Dendritic cell treated with granulocyte-macrophage colony-stimulating factor and Interleukin-4, amounts not matched to agents 40 ng/mL and 50 ng/mL, for 4 days (primary cell): ENCODE data around the gene DPPA4.
"Not testable (repeated sequence)": the region's sequence is repeated elsewhere in the genome, so short reads cannot be mapped to it uniquely, and the experiment has no call there.

ENCODE experiments used
- H3K27ac Mint-ChIP-seq: one replicate; pipeline ENCODE4 v1.8.0; 2022; ENCODE audit warnings: mild to moderate bottlenecking, mixed read lengths
- H3K27me3 Mint-ChIP-seq: one replicate; pipeline ENCODE4 v1.8.0; 2022; ENCODE audit warnings: mild to moderate bottlenecking, mixed read lengths
- H3K36me3 Mint-ChIP-seq: one replicate; pipeline ENCODE4 v1.8.0; 2022; ENCODE audit warnings: low read depth, mixed read lengths
- H3K4me1 Mint-ChIP-seq: one replicate; pipeline ENCODE4 v1.8.0; 2022; ENCODE audit warnings: low read depth, mixed read lengths
- H3K4me3 Mint-ChIP-seq: one replicate; pipeline ENCODE4 v1.8.0; 2022; ENCODE audit warnings: mild to moderate bottlenecking, moderate library complexity, mixed read lengths
- H3K9me3 Mint-ChIP-seq: one replicate; pipeline ENCODE4 v1.8.0; 2022; ENCODE audit warnings: mixed read lengths
- intact Hi-C: fragments of 100-400 bp; cut with micrococcal nuclease; formaldehyde crosslinking; loops from one replicate; pipeline ENCODE4 v1.15.0; 2022

The DPPA4 gene, protein sequence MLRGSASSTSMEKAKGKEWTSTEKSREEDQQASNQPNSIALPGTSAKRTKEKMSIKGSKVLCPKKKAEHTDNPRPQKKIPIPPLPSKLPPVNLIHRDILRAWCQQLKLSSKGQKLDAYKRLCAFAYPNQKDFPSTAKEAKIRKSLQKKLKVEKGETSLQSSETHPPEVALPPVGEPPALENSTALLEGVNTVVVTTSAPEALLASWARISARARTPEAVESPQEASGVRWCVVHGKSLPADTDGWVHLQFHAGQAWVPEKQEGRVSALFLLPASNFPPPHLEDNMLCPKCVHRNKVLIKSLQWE

DNA sequence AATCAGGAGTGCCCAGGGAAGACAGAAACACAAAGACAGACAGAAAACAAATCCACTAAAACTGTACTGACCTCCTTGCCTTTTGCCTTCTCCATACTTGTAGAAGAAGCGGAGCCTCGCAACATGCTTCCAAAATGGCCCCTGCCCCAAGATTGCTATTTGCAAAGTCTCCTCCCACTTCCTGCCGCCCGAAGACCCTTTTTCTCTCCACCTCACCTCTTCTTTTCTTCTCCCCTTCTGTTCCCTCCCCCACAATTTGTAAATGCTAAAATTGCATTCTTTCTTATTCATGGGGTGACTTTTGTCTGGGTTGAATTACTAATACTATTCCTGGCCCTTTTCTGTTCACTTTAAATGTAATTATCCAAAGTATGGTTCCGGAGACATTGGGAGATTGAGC lies at the start of gene DPPA4:
Gene DPPA4, minus strand, starts transcription at position 154 of the 400 bp plus-strand sequence. Its CDS starts 29 bp downstream, at position 125.
- Mint-ChIP-seq H3K27me3 (peaks cover 31% of the 10 kb centered on the region), H3K4me1 (peaks cover 19% of the 10 kb centered on the region), H3K9me3 (no peaks in the 10 kb centered on the region), H3K27ac (peak within 1 kb of the TSS; percentile 44), H3K36me3 (peaks cover 6% of the 10 kb centered on the region), H3K4me3 (peak within 1 kb of the TSS; percentile 82)
- intact Hi-C loops, result no loop called here

DNA sequence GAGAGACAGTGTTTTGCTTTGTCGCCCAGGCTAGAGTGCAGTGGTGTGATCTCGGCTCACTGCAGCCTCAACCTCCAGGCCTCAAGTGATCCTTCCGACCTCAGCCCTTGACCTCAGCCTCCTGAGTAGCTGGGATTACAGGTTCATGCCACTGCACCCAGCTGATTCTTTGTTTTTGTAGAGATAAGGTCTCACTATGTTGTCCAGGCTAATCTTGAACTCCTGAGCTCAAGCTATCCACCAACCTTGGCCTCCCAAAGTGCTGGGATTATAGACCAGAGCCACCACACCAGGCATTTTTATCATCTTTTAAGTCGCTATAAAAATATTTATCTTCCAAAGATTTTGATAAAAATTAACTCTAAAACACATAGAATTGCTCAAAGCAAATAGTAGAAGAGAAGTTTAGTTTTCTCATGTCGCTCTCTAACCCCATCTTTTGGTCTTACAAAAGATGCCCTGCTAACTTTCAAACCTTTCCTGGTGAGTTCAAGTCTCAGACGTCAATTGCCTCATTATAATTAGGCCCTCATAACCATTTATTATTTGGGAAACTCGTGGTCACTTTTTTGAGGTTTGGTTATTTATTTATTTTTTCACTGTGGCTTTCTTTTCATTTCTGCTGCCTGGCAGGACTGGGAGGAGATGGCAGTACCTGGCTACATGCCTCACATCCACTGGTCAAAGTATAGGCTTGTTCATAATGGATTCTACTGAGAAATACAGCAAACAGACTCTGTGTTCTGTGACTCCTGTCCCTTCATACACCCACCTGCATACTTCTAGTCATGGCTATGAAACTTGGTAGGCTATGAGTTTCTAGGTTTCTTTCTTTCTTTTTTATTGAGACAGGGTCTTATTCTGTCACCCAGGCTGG lies 48.3 kb upstream of the DPPA4 start:
- H3K4me3 Mint-ChIP-seq, result no peak overlapping the region
- H3K27ac Mint-ChIP-seq, result no peak overlapping the region
- H3K36me3 Mint-ChIP-seq, result no peaks in the 10 kb centered on the region
- H3K27me3 Mint-ChIP-seq, result no peaks in the 10 kb centered on the region
- no peaks in the 10 kb centered on the region for H3K9me3 Mint-ChIP-seq
- intact Hi-C loops, result no loop called here
- no peaks in the 10 kb centered on the region for H3K4me1 Mint-ChIP-seq

DNA sequence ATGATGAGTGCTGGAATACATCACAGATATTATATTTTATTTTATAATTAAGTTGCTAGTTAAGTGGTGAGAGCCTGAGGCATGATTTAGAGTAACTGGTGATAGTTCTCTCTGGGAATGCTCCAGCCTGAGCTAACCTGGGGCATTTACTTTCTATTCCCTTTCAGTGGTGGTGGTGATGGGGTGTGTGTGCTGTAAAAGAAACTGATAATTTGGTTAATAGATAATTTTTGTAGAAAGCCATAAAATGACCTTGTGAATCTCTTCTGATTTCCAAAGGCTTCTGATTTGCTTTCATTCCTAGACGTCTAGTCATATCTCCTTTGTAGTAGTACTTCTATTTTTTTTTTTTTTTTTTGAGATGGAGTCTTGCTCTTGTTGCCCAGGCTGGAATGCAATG lies 46.8 kb upstream of the DPPA4 start:
- Mint-ChIP-seq H3K4me1 (no peaks in the 10 kb centered on the region), H3K27ac (no peak overlapping the region), H3K36me3 (no peaks in the 10 kb centered on the region), H3K27me3 (no peaks in the 10 kb centered on the region), H3K9me3 (no peaks in the 10 kb centered on the region), H3K4me3 (no peak overlapping the region)
- intact Hi-C loops, result no loop called here

DNA sequence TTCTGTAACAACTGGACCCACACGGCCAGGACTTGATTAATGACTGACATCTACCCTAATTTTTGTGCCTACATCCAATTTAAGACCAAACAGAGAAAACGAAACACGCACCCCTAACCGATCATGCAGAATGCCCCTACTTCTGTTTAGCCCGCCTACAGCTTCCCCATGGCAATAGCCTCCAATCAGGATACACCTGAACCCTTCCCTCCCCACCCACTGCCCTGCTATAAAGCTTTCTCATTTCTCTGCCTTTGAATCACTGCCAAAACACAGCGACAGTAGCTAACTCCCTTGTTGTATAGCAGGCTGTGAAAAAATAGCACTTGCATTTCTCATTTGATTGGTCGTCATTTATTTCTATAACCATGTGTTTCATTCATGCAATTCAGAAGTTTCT lies 45.2 kb upstream of the DPPA4 start:
- intact Hi-C loops, result no loop called here
- H3K4me1 Mint-ChIP-seq, result no peaks in the 10 kb centered on the region
- H3K27me3 Mint-ChIP-seq, result no peaks in the 10 kb centered on the region
- H3K4me3 Mint-ChIP-seq, result no peak overlapping the region
- H3K36me3 Mint-ChIP-seq, result no peaks in the 10 kb centered on the region
- H3K27ac Mint-ChIP-seq, result no peak overlapping the region
- no peaks in the 10 kb centered on the region for H3K9me3 Mint-ChIP-seq

DNA sequence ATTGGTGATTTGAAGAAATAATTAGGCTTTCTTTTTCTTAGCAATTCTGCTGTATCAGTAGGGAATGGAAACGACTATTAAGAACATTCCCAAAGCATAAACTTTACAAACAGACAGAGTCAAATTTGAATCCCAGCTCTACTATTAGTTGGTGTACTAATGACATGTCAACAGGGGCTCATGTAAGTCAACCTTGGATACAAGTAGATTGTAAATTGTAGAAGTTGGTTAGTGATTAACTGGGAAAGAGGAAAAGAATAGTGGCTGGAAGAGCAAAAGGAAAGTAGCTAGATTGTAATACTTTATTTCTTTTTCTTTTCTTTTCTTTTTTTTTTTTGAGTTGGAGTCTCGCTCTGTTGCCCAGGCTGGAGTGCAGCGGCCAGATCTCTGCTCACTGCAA lies 38.6 kb upstream of the DPPA4 start:
- no peaks in the 10 kb centered on the region for H3K9me3 Mint-ChIP-seq
- no peaks in the 10 kb centered on the region for H3K36me3 Mint-ChIP-seq
- intact Hi-C loops, result no loop called here
- no peaks in the 10 kb centered on the region for H3K27me3 Mint-ChIP-seq
- no peak overlapping the region for H3K27ac Mint-ChIP-seq
- H3K4me3 Mint-ChIP-seq, result no peak overlapping the region
- no peaks in the 10 kb centered on the region for H3K4me1 Mint-ChIP-seq

DNA sequence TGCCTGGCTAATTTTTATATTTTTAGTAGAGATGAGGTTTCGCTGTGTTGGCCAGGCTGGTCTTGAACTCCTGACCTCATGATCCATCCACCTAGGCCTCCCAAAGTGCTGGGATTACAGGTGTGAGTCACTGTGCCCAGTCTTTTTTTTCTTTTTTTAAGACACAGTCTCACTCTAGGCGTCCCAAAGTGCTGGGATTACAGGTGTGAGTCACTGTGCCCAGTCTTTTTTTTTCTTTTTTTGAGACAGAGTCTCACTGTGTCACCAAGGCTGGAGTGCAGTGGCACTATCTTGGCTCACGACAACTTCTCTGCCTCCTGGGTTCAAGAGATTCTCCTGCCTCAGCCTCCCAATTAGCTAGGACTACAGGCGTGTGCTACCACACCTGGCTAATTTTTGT lies 37.1 kb upstream of the DPPA4 start:
- H3K27me3 Mint-ChIP-seq, H3K4me1 Mint-ChIP-seq, H3K9me3 Mint-ChIP-seq, H3K27ac Mint-ChIP-seq, H3K4me3 Mint-ChIP-seq, H3K36me3 Mint-ChIP-seq, intact Hi-C loops: not testable (repeated sequence)

DNA sequence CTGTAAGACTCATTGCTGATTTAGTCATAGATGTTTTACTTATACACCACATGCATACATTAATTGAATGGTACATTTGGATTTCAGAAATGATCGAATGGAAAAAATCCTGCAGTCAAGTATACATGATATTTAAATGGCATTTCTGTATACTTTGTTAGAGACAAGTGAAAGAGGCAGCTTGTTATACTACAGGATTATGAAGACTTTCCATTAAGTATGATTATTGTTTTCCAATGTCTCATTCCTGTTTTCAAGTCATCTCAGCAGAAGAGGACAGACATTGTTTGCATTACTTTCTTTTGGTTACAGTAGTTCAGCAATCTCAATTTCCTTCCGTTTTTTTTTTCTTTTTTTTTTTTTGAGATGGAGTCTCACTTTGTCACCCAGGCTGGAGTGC lies 36.6 kb upstream of the DPPA4 start:
- Mint-ChIP-seq H3K27ac (no peak overlapping the region), H3K4me3 (no peak overlapping the region), H3K9me3 (no peaks in the 10 kb centered on the region), H3K36me3 (no peaks in the 10 kb centered on the region), H3K27me3 (no peaks in the 10 kb centered on the region), H3K4me1 (no peaks in the 10 kb centered on the region)
- intact Hi-C loops, result no loop called here

DNA sequence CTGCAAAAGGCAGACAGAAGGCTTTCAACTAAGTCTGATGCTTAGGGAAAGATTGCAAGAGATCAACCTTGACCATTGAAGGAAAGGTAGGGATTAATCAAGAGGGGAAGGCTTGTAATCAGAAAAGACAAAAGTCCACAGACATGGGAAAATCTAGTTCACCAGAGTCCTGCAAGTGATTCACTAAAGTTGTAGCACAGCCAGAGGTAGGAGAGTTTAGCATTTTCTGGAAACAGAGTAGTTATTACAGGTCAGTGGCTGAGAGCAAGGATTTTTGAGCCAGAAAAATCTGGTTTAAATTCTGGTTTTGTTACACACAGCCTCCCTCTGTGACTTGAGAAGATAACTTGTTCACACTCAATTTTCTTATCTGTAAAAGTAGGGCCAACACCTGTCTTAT lies 35.3 kb upstream of the DPPA4 start:
- Mint-ChIP-seq H3K4me3 (no peak overlapping the region), H3K27ac (no peak overlapping the region), H3K36me3 (no peaks in the 10 kb centered on the region), H3K9me3 (no peaks in the 10 kb centered on the region), H3K4me1 (no peaks in the 10 kb centered on the region), H3K27me3 (no peaks in the 10 kb centered on the region)
- intact Hi-C loops, result no loop called here

DNA sequence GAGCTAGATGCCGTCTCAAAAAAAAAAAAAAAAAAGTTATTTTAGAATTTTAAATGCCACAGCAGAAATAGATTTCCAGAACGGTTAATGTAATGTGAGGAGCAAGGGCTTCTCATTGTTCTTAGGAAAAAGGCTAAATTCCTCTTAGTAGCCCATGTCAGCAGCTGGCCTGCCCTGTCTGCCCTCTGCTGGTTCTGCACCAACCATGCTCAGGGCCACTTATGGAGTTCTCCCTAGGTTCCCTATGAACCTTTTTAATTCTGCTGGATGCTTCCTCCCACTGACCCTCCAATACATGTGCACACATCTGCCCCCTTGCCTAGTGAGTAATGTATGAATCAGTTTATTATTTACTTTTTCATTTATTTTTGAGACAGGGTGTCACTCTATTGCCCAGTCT lies 32.2 kb upstream of the DPPA4 start:
- Mint-ChIP-seq H3K36me3 (no peaks in the 10 kb centered on the region), H3K27me3 (no peaks in the 10 kb centered on the region), H3K27ac (no peak overlapping the region), H3K4me3 (no peak overlapping the region), H3K9me3 (no peaks in the 10 kb centered on the region), H3K4me1 (no peaks in the 10 kb centered on the region)
- intact Hi-C loops, result no loop called here

DNA sequence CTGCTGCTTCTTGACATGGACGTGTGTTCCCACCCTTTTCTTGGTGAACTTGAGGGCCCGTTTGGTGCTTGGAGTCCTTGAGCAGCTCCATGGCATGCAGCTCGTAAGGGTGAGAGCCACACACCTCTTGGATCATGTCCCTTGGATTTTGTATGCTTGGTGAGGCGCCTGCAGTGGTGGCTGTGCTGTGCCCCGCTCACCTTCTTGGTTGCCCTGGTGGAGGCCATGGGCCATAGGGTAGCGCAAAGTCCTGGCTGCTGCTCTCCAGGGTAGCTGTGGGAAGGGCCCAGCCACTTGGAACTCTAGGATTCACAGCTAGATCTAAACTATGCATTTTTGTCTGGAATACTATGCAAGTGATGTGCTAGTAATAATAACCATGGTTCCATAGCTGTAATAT lies 26.7 kb upstream of the DPPA4 start:
- no peaks in the 10 kb centered on the region for H3K9me3 Mint-ChIP-seq
- no peak overlapping the region for H3K4me3 Mint-ChIP-seq
- no peaks in the 10 kb centered on the region for H3K36me3 Mint-ChIP-seq
- no peaks in the 10 kb centered on the region for H3K27me3 Mint-ChIP-seq
- no peak overlapping the region for H3K27ac Mint-ChIP-seq
- intact Hi-C loops, result no loop called here
- no peaks in the 10 kb centered on the region for H3K4me1 Mint-ChIP-seq

DNA sequence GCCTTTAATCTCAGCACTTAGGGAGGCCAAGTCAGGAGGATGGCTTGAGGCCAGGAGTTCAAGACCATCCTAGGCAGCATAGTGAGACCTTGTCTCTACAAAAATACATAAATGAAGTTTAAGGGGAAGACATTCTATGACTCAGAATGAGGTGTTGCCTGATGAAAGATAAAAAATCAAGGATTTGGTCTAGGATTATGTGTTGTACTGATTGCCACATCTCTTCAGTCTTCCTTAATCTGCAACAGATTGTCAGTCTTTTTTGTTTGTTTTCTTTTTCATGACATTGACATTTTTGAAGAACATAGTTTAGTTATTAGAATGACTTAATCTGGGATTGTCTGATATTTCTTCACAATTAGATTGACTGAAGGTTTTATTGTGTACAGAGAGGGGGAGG lies 26.3 kb upstream of the DPPA4 start:
- H3K9me3 Mint-ChIP-seq, result no peaks in the 10 kb centered on the region
- no peaks in the 10 kb centered on the region for H3K36me3 Mint-ChIP-seq
- H3K4me1 Mint-ChIP-seq, result no peaks in the 10 kb centered on the region
- no peaks in the 10 kb centered on the region for H3K27me3 Mint-ChIP-seq
- no peak overlapping the region for H3K4me3 Mint-ChIP-seq
- no peak overlapping the region for H3K27ac Mint-ChIP-seq
- intact Hi-C loops, result no loop called here

DNA sequence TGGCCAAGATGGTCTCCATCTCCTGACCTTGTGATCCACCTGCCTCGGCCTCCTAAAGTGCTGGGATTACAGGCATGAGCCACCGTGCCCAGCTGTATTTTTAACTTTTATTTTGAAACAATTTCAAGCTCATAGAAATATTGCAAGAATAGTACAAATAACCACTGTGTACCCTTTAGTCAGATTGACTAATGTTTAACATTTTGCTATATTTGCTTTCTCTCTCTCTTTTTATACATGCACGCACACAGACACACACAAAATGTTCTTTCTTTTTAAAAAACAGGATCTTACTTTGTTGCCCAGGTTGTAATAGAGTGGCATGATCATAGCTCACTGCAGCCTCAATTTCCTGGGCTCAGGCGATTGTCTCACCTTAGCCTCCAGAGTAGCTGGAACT lies 25.5 kb upstream of the DPPA4 start:
- H3K9me3 Mint-ChIP-seq, result no peaks in the 10 kb centered on the region
- no peak overlapping the region for H3K27ac Mint-ChIP-seq
- H3K4me1 Mint-ChIP-seq, result no peaks in the 10 kb centered on the region
- H3K27me3 Mint-ChIP-seq, result no peaks in the 10 kb centered on the region
- H3K36me3 Mint-ChIP-seq, result no peaks in the 10 kb centered on the region
- intact Hi-C loops, result no loop called here
- H3K4me3 Mint-ChIP-seq, result no peak overlapping the region

DNA sequence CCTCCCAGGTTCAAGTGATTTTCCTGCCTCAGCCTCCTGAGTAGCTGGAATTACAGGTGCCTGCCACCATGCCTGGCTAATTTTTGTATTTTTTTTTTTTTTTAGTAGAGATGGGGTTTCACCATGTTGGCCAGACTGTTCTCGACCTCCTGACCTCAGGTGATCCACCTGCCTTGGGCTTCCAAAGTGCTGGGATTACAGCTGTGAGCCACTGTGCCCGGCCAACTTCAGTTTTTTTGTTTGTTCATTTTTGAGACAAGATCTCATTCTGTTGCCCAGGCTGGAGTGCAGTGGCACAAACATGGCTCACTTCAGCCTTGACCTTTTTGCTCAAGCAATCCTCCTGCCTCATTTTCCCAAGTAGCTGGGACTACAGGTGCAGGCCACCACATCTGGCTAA lies 21.5 kb upstream of the DPPA4 start:
- H3K27ac Mint-ChIP-seq, H3K4me3 Mint-ChIP-seq, H3K36me3 Mint-ChIP-seq, intact Hi-C loops, H3K4me1 Mint-ChIP-seq, H3K9me3 Mint-ChIP-seq, H3K27me3 Mint-ChIP-seq: not testable (repeated sequence)

DNA sequence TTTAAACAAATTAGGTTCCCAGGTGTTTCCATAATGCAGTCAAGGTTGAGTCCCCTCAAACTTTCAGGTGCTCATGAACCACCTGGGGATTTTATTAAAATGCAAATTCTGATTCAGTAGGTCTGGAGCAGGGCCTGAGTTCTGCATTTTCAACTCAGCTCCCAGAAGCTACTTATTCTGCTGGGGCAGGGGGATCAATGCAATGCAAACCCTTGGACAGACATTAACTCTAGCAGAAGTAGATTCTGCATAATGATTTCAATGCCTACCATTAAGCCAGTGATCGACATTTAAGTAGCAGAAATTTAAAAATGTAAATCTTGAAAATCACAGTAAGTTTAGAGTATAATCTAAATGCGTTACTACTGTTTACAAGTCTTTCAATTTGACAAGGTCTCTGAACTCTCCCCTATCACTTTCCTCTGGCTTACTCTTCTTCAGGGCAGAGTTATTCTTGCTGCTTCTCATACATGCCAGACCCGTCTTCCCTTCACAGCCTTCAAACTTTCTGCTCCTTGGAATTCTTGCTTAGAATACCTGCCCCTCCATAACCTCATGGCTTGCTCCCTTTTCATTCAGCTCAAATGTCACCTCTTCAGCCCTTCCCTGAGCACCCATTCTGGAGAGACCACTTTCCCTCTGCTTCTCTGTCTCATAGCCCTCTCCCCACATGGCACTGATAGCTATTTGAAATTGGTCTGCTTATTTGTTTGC lies 19.3 kb upstream of the DPPA4 start:
- H3K9me3 Mint-ChIP-seq, result no peaks in the 10 kb centered on the region
- intact Hi-C loops, result no loop called here
- no peak overlapping the region for H3K27ac Mint-ChIP-seq
- H3K4me3 Mint-ChIP-seq, result no peak overlapping the region
- H3K4me1 Mint-ChIP-seq, result no peaks in the 10 kb centered on the region
- H3K27me3 Mint-ChIP-seq, result no peaks in the 10 kb centered on the region
- H3K36me3 Mint-ChIP-seq, result no peaks in the 10 kb centered on the region
